Breast epithelium (tissue), 4 donors: ENCODE results near the gene TFF2. TPM values are rescaled to one million over a fixed set of nuclear protein-coding genes. Genes with fewer than 3 reads are reported as not detected.

Experiments used
- DNase-seq, 2 donors: peaks; one replicate each; pipeline ENCODE4 v3.0.0-alpha.2; 2019; ENCODE audit warnings: low spot score in 2 of 2
- H3K27ac ChIP-seq, 2 donors: fragments of 200-600 bp; sonication (generic) in 1 of 2; one replicate each; pipeline ENCODE4 v1.5.1; 2016 to 2019; ENCODE audit warnings: mild to moderate bottlenecking in 1 of 2
- H3K27me3 ChIP-seq, 2 donors: fragments of 200-600 bp; sonication (generic) in 1 of 2; one replicate each; pipeline versions ENCODE4 v1.5.1 to v1.6.0; 2017 to 2019; ENCODE audit warnings: control low read depth in 1 of 2, mild to moderate bottlenecking in 1 of 2
- H3K36me3 ChIP-seq: fragments of 200-600 bp; one replicate; pipeline ENCODE4 v1.5.1; 2019
- H3K4me1 ChIP-seq, 2 donors: fragments of 200-600 bp; sonication (generic); one replicate each; pipeline ENCODE4 v1.5.1; 2016 to 2019; ENCODE audit warnings: control low read depth in 1 of 2
- H3K4me3 ChIP-seq, 3 donors: fragments of 200-600 bp; sonication (generic); 1 replicate in 2 of 3; 2 replicates in 1 of 3; pipeline ENCODE4 v1.5.1; 2016 to 2019; ENCODE audit warnings: mild to moderate bottlenecking in 3 of 3, moderate library complexity in 2 of 3
- H3K9me3 ChIP-seq, 2 donors: fragments of 200-600 bp; sonication (generic) in 1 of 2; one replicate each; pipeline ENCODE4 v1.5.1; 2016 to 2019; ENCODE audit warnings: control low read depth in 1 of 2
- POLR2A ChIP-seq: fragments of 450-650 bp; IDR thresholded peaks from one replicate; pipeline ENCODE4 v1.6.1; 2016; ENCODE audit warnings: antibody characterized with exemption, mild to moderate bottlenecking, moderate library complexity
- POLR2AphosphoS5 ChIP-seq, 3 donors: sonication (generic); formaldehyde crosslinking; IDR thresholded peaks; one replicate each; pipeline ENCODE4 v1.6.1; 2017; ENCODE audit warnings: antibody characterized with exemption in 3 of 3
- intact Hi-C: fragments of 100-400 bp; cut with DNase I; formaldehyde crosslinking; loops from one replicate; pipeline ENCODE4 v1.15.1; 2023; ENCODE audit warnings: low total_unique reads
- total RNA-seq, 3 donors: library from RNA; depleted of rRNA; stranded (reverse); fragments of >200 nt; gene quantifications; one replicate each; pipeline ENCODE4 v1.1.0, GENCODE V29; 2016
- TF ChIP-seq, protein P1 (sequence below), 3 donors: fragments of 450-650 bp; IDR thresholded peaks; one replicate each; pipeline ENCODE4 v1.5.1; 2016 to 2017; ENCODE audit warnings: antibody characterized with exemption in 3 of 3, mild to moderate bottlenecking in 3 of 3, moderate library complexity in 3 of 3

The TFF2 gene
- total RNA-seq, 3 donors from 2014 or later = not detected

- Histone ChIP-seq H3K4me1 (no peaks in the 10 kb centered on the region), H3K27ac (no peak overlapping the region), H3K27me3 (no peaks in the 10 kb centered on the region), H3K4me3 (no peak overlapping the region), H3K36me3 (no peaks in the 10 kb centered on the region), H3K9me3 (no peaks in the 10 kb centered on the region)
- TF ChIP-seq POLR2AphosphoS5 (IDR thresholded peaks at IDR 0.05) (no peak), POLR2A (no peak)
- TF ChIP-seq, protein P1, sequence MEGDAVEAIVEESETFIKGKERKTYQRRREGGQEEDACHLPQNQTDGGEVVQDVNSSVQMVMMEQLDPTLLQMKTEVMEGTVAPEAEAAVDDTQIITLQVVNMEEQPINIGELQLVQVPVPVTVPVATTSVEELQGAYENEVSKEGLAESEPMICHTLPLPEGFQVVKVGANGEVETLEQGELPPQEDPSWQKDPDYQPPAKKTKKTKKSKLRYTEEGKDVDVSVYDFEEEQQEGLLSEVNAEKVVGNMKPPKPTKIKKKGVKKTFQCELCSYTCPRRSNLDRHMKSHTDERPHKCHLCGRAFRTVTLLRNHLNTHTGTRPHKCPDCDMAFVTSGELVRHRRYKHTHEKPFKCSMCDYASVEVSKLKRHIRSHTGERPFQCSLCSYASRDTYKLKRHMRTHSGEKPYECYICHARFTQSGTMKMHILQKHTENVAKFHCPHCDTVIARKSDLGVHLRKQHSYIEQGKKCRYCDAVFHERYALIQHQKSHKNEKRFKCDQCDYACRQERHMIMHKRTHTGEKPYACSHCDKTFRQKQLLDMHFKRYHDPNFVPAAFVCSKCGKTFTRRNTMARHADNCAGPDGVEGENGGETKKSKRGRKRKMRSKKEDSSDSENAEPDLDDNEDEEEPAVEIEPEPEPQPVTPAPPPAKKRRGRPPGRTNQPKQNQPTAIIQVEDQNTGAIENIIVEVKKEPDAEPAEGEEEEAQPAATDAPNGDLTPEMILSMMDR (IDR thresholded peaks at IDR 0.05) = no peak
- intact Hi-C loops = no loop called here
- DNase-seq = no peak
Measured at GRCh38 chr21:42321845-42322244, 28.9 kb downstream of the TFF2 start.

GRCh38 chr21:42321231-42321630, 29.6 kb downstream of the TFF2 start:
- Histone ChIP-seq H3K9me3 (no peaks in the 10 kb centered on the region), H3K4me3 (no peak overlapping the region), H3K36me3 (no peaks in the 10 kb centered on the region), H3K4me1 (no peaks in the 10 kb centered on the region), H3K27ac (no peak overlapping the region), H3K27me3 (no peaks in the 10 kb centered on the region)
- DNase-seq = no peak
- intact Hi-C loops = no loop called here
- no peak for TF ChIP-seq POLR2A
- TF ChIP-seq, protein P1 (IDR thresholded peaks at IDR 0.05) = no peak
- TF ChIP-seq POLR2AphosphoS5 (IDR thresholded peaks at IDR 0.05) = no peak

DNA sequence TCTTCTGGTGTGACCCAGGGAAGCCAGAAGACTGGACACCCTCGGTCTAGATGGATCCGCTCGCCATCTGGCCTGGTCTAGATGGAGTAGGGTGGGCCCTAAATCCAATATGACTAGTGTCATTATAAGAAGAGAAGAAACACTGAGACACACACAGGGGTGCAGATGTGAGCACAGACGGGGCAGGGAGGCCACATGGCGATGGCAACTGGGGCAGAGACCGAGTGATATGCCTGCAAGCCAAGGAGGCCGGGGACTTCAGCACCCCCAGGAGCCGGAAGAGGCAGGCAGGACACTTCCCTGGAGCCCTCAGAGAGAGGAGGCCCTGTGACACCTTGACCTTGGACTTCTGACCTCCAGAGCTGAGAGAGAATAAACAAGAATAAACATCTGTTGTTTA, 30.0 kb downstream of the TFF2 start:
- H3K27ac ChIP-seq = no peak overlapping the region
- intact Hi-C loops = no loop called here
- no peak for TF ChIP-seq POLR2AphosphoS5 (IDR thresholded peaks at IDR 0.05)
- TF ChIP-seq, protein P1 (IDR thresholded peaks at IDR 0.05) = no peak
- no peak for TF ChIP-seq POLR2A
- no peaks in the 10 kb centered on the region for H3K27me3 ChIP-seq
- H3K9me3 ChIP-seq = no peaks in the 10 kb centered on the region
- H3K4me3 ChIP-seq = no peak overlapping the region
- H3K4me1 ChIP-seq = no peaks in the 10 kb centered on the region
- H3K36me3 ChIP-seq = no peaks in the 10 kb centered on the region
- no peak for DNase-seq

DNA sequence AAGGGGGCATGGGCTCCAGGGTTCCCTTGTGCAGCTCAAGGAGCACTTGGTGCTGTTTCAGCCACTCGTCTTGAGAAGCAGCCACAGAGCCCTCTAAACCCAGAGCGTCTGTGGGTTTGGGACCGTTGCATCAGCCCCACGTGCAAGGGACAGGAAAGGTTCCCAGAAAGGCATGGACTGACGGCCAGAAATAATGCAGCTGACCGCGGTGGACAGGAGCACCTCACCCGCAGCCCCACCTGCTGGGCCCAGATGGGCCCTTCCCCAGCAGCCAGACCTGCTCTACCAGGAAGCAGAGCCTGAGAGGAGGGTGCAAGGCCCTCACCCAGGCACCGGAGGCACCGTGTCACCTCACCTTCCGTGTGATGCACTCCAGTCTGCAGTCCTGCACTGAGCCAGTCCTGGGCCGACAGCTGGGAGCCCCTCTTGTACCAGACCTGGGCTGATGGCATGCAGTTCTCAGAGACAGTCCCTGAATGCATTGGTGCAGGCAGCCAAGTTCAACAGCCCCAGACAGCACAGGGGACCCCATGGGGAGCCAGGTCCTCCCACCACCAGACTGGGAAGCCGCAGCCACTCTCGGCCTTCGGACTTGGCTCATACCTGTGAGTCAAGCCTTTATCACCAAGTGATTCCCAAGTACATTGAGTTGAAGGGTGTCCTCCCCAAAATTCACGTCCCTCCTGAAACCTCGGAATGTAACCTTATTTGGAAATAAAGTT, 30.8 kb downstream of the TFF2 start:
- no peaks in the 10 kb centered on the region for H3K27me3 ChIP-seq
- H3K9me3 ChIP-seq = no peaks in the 10 kb centered on the region
- no peaks in the 10 kb centered on the region for H3K36me3 ChIP-seq
- H3K4me3 ChIP-seq = no peak overlapping the region
- DNase-seq = no peak
- no peak overlapping the region for H3K27ac ChIP-seq
- intact Hi-C loops = loop anchor here (10.0 kb wide), 1 partner anchor 1195 kb away; no protein-coding TSS in a partner anchor
- TF ChIP-seq, protein P1 (IDR thresholded peaks at IDR 0.05) = no peak
- TF ChIP-seq POLR2AphosphoS5 (IDR thresholded peaks at IDR 0.05) = no peak
- no peak for TF ChIP-seq POLR2A
- no peaks in the 10 kb centered on the region for H3K4me1 ChIP-seq

GRCh38 chr21:42319376-42319775, 31.4 kb downstream of the TFF2 start:
- H3K4me1 ChIP-seq = no peaks in the 10 kb centered on the region
- TF ChIP-seq, protein P1 (IDR thresholded peaks at IDR 0.05) = no peak
- TF ChIP-seq POLR2A = no peak
- no peak for TF ChIP-seq POLR2AphosphoS5 (IDR thresholded peaks at IDR 0.05)
- no peaks in the 10 kb centered on the region for H3K9me3 ChIP-seq
- H3K4me3 ChIP-seq = no peak overlapping the region
- intact Hi-C loops = loop anchor here (10.0 kb wide), 1 partner anchor 1195 kb away; no protein-coding TSS in a partner anchor
- no peak for DNase-seq
- H3K36me3 ChIP-seq = no peaks in the 10 kb centered on the region
- H3K27me3 ChIP-seq = no peaks in the 10 kb centered on the region
- H3K27ac ChIP-seq = no peak overlapping the region
